Lower leg skin (tissue), 4 donors: ENCODE data around the gene CDCP2. TPM values are rescaled to one million over a fixed set of nuclear protein-coding genes. Genes with fewer than 3 reads are reported as not detected.

Experiments used
- DNase-seq, 2 donors: peaks; one replicate each; pipeline ENCODE4 v3.0.0-alpha.2; 2019; ENCODE audit warnings: low spot score in 2 of 2
- H3K4me3 ChIP-seq: fragments of 200-600 bp; sonication (generic); 2 replicates; pipeline ENCODE4 v1.5.1; 2017; ENCODE audit warnings: mild to moderate bottlenecking, low read depth; ENCODE audit not compliant: poor library complexity, severe bottlenecking
- POLR2A ChIP-seq, 2 donors: fragments of 450-650 bp; IDR thresholded peaks; one replicate each; pipeline ENCODE4 v1.6.1; 2016 to 2017; ENCODE audit warnings: antibody characterized with exemption in 2 of 2, mild to moderate bottlenecking in 1 of 2, moderate library complexity in 1 of 2
- WGBS, 2 donors: methylation state at CpG; one replicate each; pipeline ENCODE4 v1.1.5; 2018; 5-methylcytosine and 5-hydroxymethylcytosine counted together
- intact Hi-C: fragments of 100-400 bp; cut with DNase I; formaldehyde crosslinking; loops from one replicate; pipeline ENCODE4 v1.15.0; 2023; ENCODE audit warnings: low total_unique reads
- total RNA-seq, 4 donors: library from RNA; depleted of rRNA; stranded (reverse); fragments of >200 nt; gene quantifications; one replicate each; pipeline ENCODE4 v1.1.0, GENCODE V29; 2016
- TF ChIP-seq, protein P1 (sequence below), 3 donors: fragments of 450-650 bp; IDR thresholded peaks; one replicate each; pipeline ENCODE4 v1.5.1; 2016; ENCODE audit warnings: antibody characterized with exemption in 3 of 3, mild to moderate bottlenecking in 3 of 3, moderate library complexity in 2 of 3

The CDCP2 gene
- total RNA-seq, 4 donors from 2014 or later: 0.23 to 0.47 (median 0.46) TPM; not detected in 1

DNA sequence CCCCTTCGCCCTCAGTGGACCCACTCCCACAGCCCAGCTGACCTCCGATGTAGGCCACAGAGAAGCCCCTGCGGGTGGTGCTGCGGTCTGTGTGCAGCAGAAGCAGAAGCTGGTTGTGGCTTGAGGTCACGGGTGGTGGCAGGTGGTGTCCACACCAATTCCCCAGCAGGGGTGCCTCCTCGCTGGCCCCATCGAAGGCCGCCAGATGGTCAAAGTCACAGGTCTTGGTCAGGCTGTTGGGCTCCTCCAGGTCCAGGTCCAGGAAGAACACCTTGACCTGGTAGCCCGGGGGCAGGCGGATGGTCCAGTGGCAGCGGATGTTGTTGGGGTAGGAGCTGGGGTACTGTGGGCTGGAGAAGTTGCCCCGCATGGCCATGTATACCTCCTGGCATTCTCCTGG, 13.1 kb downstream of the CDCP2 start:
- whole genome bisulfite sequencing, 2 donors: 95 to 96% methylated on average over 12 of the region's 12 CpGs
- TF ChIP-seq, protein P1, sequence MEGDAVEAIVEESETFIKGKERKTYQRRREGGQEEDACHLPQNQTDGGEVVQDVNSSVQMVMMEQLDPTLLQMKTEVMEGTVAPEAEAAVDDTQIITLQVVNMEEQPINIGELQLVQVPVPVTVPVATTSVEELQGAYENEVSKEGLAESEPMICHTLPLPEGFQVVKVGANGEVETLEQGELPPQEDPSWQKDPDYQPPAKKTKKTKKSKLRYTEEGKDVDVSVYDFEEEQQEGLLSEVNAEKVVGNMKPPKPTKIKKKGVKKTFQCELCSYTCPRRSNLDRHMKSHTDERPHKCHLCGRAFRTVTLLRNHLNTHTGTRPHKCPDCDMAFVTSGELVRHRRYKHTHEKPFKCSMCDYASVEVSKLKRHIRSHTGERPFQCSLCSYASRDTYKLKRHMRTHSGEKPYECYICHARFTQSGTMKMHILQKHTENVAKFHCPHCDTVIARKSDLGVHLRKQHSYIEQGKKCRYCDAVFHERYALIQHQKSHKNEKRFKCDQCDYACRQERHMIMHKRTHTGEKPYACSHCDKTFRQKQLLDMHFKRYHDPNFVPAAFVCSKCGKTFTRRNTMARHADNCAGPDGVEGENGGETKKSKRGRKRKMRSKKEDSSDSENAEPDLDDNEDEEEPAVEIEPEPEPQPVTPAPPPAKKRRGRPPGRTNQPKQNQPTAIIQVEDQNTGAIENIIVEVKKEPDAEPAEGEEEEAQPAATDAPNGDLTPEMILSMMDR (IDR thresholded peaks at IDR 0.05): no peak
- no peak for TF ChIP-seq POLR2A (IDR thresholded peaks at IDR 0.05)
- no peak for DNase-seq
- intact Hi-C loops: no loop called here
- no peak overlapping the region for H3K4me3 ChIP-seq

DNA sequence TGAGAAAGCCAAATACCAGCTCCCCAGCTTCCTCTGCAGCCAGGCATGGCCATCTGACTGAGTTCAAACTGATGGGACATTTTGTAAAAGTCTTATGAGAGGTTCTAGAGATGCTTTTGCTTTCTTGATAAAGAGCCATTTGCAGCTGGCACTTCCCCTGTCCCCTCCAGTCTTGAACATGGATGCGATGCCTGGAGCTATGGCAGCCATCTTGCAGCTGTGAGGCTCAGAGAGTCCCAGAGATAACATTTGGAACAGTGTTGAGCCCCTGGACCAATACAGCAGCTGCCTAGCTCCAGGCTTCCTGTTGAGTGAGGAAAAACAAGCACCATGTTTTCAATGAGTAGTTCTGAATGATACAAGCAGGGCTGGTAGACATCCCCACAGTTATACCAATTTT, 13.8 kb downstream of the CDCP2 start:
- no peak for TF ChIP-seq POLR2A (IDR thresholded peaks at IDR 0.05)
- TF ChIP-seq, protein P1 (IDR thresholded peaks at IDR 0.05): no peak
- no peak overlapping the region for H3K4me3 ChIP-seq
- intact Hi-C loops: no loop called here
- no peak for DNase-seq
- 100% methylated on average over 1 of the region's 1 CpG for WGBS, 2 donors

DNA sequence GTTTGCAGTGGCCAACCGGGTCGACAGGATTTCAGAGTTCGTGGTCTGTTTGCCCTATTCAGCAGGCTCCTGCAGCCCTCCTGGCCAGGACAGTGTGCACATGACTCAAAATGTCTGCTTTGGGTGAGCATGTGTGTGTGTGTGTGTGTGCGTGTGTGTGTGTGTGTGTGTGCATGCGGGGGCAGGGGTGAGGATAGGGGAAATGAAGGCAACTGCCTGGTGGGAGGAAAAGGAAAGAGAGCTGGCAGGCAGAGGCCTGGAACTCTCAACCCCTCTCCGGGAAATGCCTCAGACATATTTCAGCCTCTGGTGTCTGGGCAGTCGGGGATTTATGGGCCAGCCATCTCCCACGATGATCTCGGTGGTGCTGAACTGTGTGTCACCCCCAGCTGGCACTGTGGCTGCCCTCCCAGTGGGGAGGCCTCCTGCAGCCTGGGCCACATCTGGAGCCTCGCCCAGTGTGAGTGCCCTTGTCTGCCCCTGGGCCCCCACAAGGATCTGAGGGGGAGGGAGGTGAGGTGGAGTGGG, 15.2 kb downstream of the CDCP2 start:
- TF ChIP-seq, protein P1 (IDR thresholded peaks at IDR 0.05): no peak
- TF ChIP-seq POLR2A (IDR thresholded peaks at IDR 0.05): no peak
- WGBS, 2 donors: 39 to 50% methylated on average over 9 to 10 of the region's 10 CpGs
- intact Hi-C loops: no loop called here
- no peak overlapping the region for H3K4me3 ChIP-seq
- DNase-seq: no peak

DNA sequence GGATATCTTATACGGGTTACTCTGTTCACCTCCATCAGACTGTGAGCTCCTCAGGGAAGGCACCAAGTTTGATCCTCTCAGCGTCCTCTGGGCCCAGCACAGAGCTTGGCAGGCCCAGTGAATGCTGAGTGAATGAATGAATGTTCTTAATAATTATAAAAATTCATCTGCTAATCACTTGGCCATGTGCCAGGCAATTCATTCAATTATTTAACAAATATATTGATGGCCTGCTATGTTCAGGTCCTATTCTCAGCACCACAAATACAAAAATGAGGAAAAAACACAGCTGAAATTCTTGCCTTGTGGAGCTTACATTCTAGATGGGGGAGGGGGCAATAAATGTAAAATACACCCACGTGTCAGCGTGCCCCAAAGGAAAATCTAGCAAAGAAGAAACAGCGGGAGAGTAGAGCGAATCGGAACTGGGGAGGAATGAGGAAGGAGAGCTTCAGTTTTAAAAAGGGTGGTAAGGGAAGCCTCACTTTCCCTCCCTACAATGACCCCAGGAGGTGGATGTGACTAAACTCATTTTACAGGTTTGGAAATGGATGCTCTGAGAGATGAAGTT, 15.8 kb downstream of the CDCP2 start:
- WGBS, 2 donors: 72 to 74% methylated on average over 7 of the region's 7 CpGs
- intact Hi-C loops: no loop called here
- TF ChIP-seq POLR2A (IDR thresholded peaks at IDR 0.05): no peak
- TF ChIP-seq, protein P1 (IDR thresholded peaks at IDR 0.05): no peak
- no peak for DNase-seq
- H3K4me3 ChIP-seq: no peak overlapping the region

DNA sequence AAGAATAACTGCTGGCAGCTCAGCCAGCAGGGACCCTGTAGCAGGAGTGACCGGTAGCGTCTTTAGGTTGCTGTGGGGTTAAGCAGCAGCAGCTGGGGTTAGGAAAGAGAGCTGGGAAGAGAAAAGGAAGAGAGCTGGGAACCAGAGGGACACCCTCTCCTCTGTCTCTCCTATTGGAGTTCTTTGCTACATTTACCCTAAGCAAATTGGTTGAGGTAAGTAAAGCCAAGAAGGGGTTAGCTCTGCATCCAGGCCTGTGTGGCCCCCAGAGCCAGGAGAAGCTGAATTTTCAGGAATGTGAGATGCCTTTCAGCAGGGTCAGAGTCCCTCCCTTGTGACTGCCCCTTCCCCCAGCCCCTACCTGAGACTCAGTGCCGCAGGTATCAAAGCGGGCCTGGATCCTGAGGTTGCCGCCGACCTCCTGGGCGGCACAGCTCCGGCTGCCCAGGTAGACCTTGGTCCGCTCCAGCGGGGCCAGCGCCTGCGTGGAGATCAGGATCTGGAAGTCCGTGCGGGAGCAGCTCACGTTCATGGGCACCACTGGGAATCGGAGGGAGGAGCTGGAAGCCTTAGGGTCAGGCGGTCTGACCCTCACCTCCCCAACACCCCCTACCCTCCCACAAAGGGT, 16.4 kb downstream of the CDCP2 start:
- DNase-seq: no peak
- intact Hi-C loops: no loop called here
- TF ChIP-seq POLR2A (IDR thresholded peaks at IDR 0.05): no peak
- TF ChIP-seq, protein P1 (IDR thresholded peaks at IDR 0.05): no peak
- H3K4me3 ChIP-seq: no peak overlapping the region
- 94% methylated on average over 16 to 17 of the region's 17 CpGs for WGBS, 2 donors
